PFSK-1 (cell line): ENCODE data around the gene PHPT1.

Experiments used
- POLR2AphosphoS5 ChIP-seq: IDR thresholded peaks from 2 replicates; pipeline ENCODE4 v1.6.1; 2012; ENCODE audit warnings: low read depth, mild to moderate bottlenecking, control low read depth, low read length, moderate library complexity
- SIN3A ChIP-seq: IDR thresholded peaks from 2 replicates; pipeline ENCODE4 v1.6.1; 2012; ENCODE audit warnings: mild to moderate bottlenecking, low read length, moderate library complexity, borderline replicate concordance; ENCODE audit not compliant: insufficient read depth
- TAF1 ChIP-seq: IDR thresholded peaks from 2 replicates; pipeline ENCODE4 v1.6.1; 2012; ENCODE audit warnings: low read length, control low read depth, borderline replicate concordance; ENCODE audit not compliant: insufficient read depth

GRCh38 chr9:136854113-136854841 lies 5.1 kb downstream of the PHPT1 start:
- TF ChIP-seq POLR2AphosphoS5 (no peak), SIN3A (no peak), TAF1 (no peak)
